Subcutaneous adipose tissue (tissue), 4 donors: ENCODE data around the gene SYPL1. TPM values are rescaled to one million over a fixed set of nuclear protein-coding genes. Genes with fewer than 3 reads are reported as not detected.

Experiments
- total RNA-seq, 4 donors: library from RNA; depleted of rRNA; stranded (reverse); fragments of >200 nt; gene quantifications; one replicate each; pipeline ENCODE4 v1.1.0, GENCODE V29; 2016
- TF ChIP-seq, protein P1 (sequence below): fragments of 450-650 bp; IDR thresholded peaks from one replicate; pipeline ENCODE4 v1.5.1; 2016; ENCODE audit warnings: low read depth, mild to moderate bottlenecking, control low read depth, antibody characterized with exemption, moderate library complexity

SYPL1 gene
- total RNA-seq, 4 donors from 2014 or later = 85.2 to 136 (median 92.4) TPM

DNA sequence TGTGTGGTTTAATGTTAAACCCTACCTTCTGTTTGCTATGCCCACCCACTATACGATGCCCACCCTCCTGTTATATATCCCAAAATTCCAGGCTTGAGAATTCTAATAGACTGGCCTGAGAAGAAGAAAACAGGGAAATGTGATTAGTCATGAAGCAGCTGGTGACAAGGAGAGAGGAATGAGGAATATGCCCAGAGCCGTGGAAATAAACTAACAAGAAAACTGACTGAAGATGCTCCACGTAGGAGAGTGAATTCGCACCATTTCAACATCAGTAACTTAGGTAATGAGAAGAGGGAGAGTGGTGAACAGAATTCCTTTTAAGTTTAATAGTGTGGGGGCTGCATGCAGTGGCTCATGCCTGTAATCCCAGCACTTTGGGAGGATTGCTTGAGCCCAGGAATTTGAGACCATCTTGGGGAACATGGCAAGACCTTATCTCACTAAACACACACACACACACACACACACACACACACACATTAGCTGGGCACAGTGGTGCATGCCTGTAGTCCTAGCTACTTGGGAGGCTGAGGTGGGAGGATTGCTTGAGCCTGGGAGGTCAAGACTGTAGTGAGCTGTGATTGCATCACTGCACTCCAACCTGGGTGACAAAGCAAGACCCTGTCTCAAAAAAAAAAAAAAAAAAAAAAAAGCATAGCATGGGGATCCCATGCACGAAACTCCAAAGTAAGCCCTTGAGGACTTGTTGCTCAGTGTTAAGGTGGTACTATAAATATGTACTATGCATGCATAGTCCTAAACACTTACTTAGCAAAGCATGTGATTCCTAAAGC, 16.1 kb upstream of the SYPL1 start:
- TF ChIP-seq, protein P1, sequence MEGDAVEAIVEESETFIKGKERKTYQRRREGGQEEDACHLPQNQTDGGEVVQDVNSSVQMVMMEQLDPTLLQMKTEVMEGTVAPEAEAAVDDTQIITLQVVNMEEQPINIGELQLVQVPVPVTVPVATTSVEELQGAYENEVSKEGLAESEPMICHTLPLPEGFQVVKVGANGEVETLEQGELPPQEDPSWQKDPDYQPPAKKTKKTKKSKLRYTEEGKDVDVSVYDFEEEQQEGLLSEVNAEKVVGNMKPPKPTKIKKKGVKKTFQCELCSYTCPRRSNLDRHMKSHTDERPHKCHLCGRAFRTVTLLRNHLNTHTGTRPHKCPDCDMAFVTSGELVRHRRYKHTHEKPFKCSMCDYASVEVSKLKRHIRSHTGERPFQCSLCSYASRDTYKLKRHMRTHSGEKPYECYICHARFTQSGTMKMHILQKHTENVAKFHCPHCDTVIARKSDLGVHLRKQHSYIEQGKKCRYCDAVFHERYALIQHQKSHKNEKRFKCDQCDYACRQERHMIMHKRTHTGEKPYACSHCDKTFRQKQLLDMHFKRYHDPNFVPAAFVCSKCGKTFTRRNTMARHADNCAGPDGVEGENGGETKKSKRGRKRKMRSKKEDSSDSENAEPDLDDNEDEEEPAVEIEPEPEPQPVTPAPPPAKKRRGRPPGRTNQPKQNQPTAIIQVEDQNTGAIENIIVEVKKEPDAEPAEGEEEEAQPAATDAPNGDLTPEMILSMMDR = no peak

DNA sequence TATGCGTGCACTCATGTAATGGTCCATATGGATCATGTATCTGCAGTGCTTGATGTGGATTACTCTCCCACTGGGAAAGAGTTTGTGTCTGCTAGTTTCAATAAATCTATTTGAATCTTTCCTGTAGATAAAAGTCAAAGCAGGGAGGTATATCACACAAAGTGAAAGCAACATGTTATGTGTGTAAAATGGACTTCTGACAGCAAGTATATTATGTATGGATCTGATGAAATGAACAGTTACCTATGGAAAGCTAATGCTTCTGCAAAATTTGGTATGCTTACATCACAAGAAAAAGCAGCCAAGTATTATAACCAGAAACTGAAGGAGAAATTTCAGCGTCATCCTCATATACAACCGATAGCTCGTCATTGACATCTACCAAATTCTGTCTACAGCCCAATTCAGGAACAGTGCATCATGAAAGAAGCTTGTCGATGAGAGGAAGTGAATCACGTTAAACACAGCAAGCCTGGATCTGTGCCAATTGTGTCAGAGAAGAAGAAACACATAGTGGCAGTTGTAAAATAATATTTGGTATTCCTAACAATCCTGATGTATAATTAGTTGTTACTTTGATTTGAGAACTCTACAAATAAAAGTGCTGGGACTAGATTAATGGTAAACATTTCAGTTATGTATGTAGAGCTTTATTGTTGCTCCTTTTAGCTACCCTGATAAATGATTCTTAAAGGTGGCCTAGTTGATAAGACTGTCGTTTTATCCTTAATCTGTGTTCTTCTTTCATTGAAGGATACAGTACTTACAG, 14.2 kb upstream of the SYPL1 start:
- TF ChIP-seq, protein P1 = no peak

- TF ChIP-seq, protein P1 = no peak
Observed at GRCh38 chr7:106125417-106125816, 13.3 kb upstream of the SYPL1 start.

DNA sequence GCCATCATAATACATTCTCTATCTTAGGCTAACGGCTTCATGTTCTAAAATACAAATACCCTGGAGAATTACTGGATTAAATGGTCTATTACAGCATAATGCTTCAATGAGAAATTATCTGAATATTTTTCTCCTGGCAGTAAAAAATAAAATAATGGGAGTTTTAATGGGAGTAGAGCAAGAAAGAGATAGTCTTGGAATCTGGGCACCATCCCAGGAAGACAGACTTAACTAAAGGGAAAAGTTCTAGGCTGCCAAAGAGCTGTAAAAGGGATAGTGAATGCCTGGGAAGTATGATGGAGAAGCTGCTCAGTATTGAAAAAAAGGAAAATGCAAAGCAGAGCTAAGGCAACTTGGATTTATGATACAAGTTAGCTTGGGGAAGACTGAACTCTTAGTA, 12.1 kb upstream of the SYPL1 start:
- TF ChIP-seq, protein P1 = no peak

GRCh38 chr7:106122713-106123112, 10.6 kb upstream of the SYPL1 start:
- TF ChIP-seq, protein P1 = no peak

- TF ChIP-seq, protein P1 = no peak
Observed at GRCh38 chr7:106121189-106121810, 9.2 kb upstream of the SYPL1 start.

DNA sequence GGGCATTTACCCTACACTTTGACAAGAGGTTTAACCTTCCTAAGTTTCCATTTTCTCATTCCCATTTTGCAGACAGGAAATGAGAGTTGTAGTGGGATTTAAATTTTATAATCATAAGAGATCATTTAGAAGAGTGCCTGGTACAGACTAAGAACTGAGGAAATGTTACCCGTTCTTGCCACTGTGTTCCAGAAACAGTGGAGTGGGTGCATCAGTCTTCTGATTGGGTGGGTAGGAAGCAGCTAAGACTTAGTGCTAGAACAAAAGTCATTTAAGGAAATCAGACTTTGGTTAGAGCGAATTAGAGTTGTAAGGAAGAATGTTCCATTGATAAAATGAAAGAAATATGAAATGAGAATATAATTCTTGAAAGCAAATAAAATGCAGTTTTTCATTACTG, 8.4 kb upstream of the SYPL1 start:
- TF ChIP-seq, protein P1 = no peak
